Measurements from ENCODE around the gene GRIA3.

The GRIA3 gene

DNA sequence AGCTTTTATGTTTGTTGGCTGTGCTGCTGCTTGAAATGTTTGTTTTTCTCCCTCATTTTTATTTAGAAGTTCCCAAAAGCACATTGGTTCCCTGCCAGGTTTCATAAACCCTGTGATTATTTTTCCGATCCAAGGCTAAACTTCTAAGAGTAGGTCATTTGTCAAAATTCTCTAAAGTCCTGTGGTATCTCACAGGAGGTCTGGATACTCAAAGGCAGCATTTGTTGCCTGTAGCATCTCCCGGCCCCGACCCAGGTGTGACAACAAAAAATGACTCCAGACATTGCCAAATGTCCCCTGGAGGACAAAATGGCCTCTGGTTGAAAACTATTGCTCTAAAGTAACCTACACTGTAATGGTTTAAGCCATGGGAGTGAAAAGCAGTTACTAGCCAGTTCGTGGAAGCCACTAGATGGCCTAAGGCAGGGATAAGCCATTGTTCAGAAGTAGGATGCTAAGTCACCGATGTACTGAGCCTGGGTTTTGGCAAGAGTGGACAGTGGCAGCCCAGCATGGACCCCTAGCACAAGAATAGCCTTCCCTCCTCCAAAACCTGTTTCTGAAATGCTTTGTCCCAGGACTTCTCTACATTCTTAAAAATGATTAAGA is 292.6 kb downstream of the GRIA3 start:
- TF ChIP-seq, protein P1, sequence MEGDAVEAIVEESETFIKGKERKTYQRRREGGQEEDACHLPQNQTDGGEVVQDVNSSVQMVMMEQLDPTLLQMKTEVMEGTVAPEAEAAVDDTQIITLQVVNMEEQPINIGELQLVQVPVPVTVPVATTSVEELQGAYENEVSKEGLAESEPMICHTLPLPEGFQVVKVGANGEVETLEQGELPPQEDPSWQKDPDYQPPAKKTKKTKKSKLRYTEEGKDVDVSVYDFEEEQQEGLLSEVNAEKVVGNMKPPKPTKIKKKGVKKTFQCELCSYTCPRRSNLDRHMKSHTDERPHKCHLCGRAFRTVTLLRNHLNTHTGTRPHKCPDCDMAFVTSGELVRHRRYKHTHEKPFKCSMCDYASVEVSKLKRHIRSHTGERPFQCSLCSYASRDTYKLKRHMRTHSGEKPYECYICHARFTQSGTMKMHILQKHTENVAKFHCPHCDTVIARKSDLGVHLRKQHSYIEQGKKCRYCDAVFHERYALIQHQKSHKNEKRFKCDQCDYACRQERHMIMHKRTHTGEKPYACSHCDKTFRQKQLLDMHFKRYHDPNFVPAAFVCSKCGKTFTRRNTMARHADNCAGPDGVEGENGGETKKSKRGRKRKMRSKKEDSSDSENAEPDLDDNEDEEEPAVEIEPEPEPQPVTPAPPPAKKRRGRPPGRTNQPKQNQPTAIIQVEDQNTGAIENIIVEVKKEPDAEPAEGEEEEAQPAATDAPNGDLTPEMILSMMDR (IDR thresholded peaks at IDR 0.05; ENCODE audit: extremely low read depth, insufficient read depth, missing control alignments) = no peak
- no peak for DNase-seq (ENCODE audit: low spot score)
- in situ Hi-C loops (cut with MboI; ENCODE audit: low pct_unique_long_range_greater_than_20kb, low sequenced_read_pairs, unreplicated experiment) = no loop called here

DNA sequence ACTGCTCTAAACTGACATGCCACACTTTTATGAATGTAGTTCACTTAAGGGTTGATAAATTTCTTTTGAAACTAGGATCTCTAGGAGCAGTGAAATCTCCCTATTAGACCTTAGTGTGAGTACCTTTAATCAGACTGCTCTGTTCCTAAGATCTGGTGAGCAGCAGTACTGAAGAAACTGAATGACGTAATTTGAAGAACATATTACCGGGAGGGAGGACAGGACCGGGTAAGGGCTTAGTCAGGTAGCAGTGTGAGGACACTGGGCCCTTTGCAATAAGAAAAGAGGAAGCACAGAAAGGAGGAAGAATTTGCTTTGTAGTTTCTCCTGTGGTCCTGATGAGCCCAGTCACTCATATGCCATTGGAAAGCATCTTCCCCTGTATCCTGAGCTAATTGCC is 293.6 kb downstream of the GRIA3 start:
- DNase-seq (ENCODE audit: low spot score) = no peak
- TF ChIP-seq, protein P1 (IDR thresholded peaks at IDR 0.05; ENCODE audit: extremely low read depth, insufficient read depth, missing control alignments) = no peak
- in situ Hi-C loops (cut with MboI; ENCODE audit: low pct_unique_long_range_greater_than_20kb, low sequenced_read_pairs, unreplicated experiment) = no loop called here

DNA sequence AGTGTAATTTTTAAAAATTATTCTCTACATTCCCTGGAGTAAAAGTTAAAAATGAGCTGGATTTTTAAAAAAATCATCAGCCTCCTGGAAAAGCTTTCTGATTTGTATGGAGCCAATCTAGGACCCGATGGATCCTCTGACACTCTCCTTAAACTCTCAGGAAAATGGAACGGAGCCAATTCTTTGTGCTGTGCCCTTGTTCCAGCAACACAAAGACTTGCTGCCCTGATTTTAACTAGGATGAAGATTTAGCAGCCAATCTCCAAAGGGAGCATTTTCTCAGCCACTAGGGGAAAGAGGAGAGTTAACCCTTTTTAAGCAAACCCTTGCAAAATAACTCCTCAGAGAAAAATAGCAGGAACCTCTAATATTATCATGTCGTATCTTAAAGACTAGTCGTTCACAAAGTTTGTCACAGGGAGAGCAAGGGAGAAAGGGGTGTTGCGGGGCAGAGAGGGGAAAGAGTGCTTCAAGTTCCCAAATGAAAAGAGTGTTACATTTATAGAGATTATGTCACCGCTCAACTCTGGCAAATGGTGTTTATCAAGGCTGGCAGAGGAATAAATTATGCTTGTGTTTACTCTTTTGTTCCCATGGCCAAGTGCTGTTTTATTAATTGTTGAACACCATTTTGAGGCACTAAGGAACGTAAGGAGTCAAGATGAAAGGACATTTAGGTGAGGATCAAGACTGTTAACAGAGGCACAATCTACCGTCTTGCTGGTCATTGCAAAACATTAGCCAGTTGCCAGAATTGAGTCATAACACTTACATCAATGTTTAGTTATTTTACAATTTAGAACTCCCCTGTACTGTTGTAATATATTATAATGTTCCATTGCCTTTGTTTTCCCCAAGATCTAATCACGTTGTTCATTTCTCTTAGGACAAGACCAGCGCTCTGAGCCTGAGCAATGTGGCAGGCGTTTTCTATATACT is 298.1 kb downstream of the GRIA3 start:
- no peak for DNase-seq (ENCODE audit: low spot score)
- in situ Hi-C loops (cut with MboI; ENCODE audit: low pct_unique_long_range_greater_than_20kb, low sequenced_read_pairs, unreplicated experiment) = no loop called here
- TF ChIP-seq, protein P1 (IDR thresholded peaks at IDR 0.05; ENCODE audit: extremely low read depth, insufficient read depth, missing control alignments) = no peak

DNA sequence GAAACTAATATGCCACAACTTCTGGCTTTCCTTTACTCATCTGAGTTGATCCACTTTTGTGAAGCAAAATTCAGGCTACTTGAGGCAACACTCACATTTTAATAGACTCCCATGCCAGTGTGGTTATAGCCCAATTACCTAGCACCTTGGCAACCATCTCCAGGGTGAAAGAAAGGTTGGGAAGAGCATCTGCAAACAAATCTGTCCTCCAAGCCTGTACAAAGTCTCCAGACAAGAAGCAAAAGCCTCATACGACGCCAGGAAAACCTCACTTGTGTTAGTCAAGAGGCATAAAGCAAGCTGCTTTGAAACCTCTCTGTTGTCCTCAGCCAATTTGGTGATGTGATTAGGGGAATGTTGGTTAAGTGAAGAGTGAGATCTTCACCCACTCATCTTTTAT is 302.2 kb downstream of the GRIA3 start:
- TF ChIP-seq, protein P1 (IDR thresholded peaks at IDR 0.05; ENCODE audit: extremely low read depth, insufficient read depth, missing control alignments) = no peak
- in situ Hi-C loops (cut with MboI; ENCODE audit: low pct_unique_long_range_greater_than_20kb, low sequenced_read_pairs, unreplicated experiment) = no loop called here
- no peak for DNase-seq (ENCODE audit: low spot score)

DNA sequence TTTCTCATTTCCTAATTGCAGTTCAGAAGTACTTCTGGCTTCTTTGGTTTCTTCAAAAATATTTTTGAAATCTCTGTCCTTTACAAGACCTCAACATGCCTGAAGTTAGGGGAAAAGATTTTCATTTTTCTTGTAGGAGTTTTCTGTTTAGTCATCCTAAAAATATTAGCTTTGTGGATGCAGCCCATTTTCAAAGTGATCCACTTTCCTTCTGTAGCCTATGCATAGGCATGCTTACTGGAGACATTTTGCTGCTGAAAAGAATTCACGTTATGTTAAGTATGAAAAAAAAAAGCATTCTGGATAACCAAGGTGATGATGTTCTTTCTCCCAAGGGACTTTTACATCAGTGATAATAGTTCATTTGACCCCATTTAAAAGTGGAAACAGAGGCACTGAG is 303.2 kb downstream of the GRIA3 start:
- TF ChIP-seq, protein P1 (IDR thresholded peaks at IDR 0.05; ENCODE audit: extremely low read depth, insufficient read depth, missing control alignments) = no peak
- in situ Hi-C loops (cut with MboI; ENCODE audit: low pct_unique_long_range_greater_than_20kb, low sequenced_read_pairs, unreplicated experiment) = no loop called here
- DNase-seq (ENCODE audit: low spot score) = no peak

DNA sequence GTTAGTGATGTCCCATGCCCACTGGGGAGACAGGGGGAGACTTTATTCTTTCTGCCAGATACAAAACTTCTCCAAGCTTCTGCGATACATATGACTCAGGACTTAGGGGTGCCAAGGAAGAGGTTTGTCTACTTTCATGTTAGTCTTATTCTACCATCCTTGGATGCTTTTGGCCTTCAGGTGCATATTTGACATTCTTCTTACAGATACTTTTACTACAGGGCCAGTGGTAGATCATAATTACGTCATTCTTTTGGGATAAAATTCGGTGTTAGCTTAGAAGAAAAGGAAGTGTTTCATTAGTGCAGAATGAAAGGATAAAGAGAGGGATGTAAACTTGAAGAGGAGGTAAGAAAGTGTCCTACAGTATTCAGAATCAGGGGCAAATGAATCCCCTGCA is 303.6 kb downstream of the GRIA3 start:
- TF ChIP-seq, protein P1 (IDR thresholded peaks at IDR 0.05; ENCODE audit: extremely low read depth, insufficient read depth, missing control alignments) = no peak
- no peak for DNase-seq (ENCODE audit: low spot score)

More for the DNA sequence above, 303.6 kb downstream of the GRIA3 start:
- in situ Hi-C loops (cut with MboI; ENCODE audit: low pct_unique_long_range_greater_than_20kb, low sequenced_read_pairs, unreplicated experiment) = no loop called here

All from GM13977 (cell line).